Stimulated activated CD4-positive, alpha-beta T cell treated with anti-CD3 and anti-CD28 coated beads, Interleukin-12 subunit alpha, Interleukin-12 subunit beta, amount 100 ng/mL, for 24 hours (primary cell): ENCODE results near the gene SLC22A3.

Source experiments
- DNase-seq, 2 experiments: peaks; one replicate each; pipeline ENCODE4 v3.0.0-alpha.2; 2020; ENCODE audit warnings: low read depth in 2 of 2

SLC22A3 gene

DNA sequence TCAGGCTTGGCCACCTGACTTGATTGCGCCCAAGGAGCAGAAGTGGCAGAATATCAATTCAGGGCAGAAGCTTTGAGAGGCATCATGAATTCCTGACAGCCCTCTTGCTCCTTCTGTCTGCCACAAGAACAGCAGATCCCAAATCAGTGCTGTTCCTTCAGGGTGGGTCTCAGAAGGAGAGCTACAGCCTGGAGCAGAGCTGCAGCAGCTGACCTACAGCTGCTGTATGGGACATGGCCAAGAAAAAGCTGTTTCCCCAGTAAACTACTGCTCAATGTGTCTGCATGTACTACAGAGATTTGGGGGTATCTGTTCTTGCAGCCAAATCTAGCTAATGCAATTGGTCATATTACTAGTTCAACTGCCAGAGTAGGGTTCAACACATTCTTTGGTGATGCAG is 69.0 kb downstream of the SLC22A3 start:
- no peak for DNase-seq

DNA sequence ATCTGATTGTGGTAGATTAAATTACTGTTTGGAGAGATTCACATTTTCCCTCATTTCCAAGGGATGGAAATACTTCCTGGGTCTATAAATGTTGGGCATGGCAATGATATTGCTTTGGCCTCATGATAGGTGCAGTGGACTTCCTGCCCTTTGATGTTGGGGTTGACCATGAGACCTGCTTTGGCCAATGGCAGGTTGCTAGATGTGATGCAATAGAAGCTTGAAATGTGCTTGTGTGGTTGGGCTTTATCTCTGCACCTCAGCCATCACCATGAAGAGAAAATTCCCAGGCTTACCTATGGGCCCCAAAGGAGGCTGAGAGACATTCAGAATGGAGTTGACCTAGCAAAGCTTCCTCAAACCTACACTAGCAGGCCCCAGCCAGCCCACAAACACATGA is 69.4 kb downstream of the SLC22A3 start:
- DNase-seq, result no peak

DNA sequence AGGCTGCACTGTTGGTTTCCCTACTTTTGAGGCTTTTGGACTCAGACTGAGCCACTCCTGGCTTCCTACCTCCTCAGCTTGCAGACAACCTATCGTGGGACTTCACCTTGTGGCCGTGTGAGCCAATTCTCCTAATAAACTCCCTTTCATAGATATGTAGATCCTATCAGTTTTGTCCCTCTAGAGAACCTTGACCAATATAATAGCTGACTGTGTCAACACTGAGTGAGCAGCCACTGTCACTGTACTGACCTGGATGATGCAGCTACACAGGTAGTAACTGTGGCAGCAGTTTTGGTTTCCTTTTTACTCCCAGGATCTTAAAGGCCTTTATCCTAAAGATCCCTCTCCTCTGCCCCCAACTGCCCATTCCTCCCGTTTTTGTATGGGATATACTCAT is 70.2 kb downstream of the SLC22A3 start:
- DNase-seq, result no peak

DNA sequence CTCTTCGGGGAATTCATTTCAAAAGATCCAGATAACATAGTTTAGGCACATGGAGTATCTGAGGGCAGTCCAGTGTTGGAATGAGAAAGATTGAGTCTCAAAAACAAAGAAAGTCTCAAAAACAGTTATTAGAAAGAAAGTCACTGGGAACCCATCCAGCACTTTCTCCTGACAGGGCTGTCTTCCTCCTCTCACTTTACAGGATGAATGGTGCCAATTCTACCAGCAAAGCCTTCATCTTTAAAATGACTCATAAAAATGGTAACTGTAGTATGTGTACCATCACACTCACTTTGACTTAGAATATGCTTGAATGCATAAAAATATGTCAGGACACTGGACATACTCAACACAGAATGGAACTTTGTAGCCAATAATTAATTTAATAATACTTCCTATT is 71.3 kb downstream of the SLC22A3 start:
- no peak for DNase-seq

DNA sequence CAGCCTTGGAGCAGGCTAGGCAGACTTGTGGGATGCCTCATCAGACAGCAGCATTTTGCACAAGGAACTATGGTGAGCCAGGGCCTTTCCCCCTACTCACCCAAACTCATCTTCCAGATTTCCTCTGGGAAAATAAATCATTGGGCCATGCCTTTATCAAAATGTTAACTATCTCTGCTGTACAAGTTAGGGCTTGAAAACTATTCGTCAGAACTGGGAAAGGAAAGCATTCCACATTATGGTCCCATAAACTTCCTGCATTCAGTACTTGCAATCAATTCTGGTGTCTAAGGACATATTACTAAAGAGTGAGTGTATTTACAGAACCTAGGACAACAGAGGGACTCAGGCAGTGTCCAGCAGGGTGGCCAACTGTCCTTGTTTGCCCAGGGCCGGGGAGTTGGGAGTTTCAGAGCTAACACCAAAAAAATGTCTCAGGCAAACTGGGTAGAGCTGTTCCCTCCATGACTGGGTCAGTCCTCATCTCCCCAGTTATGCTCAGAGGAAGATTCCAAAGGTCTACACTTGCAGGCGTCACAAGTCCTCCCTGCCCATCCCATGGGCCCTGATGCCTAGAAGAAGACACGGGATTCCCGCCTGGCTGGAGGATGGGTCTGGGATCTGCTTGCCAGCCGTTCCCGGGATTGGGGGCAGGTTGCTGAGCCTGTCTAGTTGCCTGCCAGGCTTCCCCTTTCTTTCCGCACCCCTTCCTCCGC is 72.2 kb downstream of the SLC22A3 start:
- DNase-seq, result no peak

DNA sequence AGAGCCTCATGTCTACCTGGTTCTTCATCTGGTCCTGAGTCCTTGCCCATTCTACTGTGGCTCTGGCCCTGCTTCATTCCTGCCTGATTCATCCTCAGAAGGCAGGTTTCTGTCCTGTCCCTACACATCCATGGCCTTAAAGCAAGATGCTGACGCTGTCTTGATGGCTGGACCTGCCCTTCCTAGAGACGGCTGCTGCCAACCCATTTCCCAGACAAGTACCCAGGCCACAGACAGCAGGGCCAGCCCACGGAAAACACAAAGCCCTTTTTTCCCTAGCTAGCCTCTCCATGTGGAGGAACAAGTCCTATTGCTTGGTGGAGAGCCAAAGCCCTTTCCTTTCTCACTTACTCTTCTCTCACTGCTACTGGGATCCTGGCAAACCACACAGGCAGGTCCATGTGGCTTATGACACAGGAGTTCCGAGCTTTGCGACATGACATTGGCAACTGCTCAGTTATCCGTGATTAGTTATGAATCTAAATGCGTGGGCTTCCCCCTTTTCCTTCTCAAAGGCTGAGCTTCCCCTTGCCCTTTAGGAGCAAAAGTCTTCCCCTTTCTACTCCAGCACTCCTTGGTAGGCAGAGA is 72.9 kb downstream of the SLC22A3 start:
- no peak for DNase-seq

DNA sequence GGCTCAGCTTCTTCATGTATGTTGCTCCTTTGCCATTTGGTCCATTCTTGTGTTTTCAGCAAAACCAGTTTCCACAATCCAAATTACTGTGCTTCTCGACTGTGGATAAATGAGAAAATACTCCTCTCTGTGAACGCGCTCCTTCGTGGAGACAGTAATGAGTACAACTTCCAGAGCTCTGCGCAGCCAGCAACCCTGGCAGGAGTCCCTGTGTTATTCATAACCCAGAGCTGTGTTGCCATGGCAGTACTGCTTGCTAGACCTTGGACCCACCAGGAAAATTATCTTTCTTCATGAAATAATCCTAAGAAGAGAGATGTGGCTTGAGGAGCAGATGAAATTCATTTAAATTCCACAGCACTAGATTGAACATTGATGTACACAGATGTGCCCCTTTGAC is 73.7 kb downstream of the SLC22A3 start:
- DNase-seq, result no peak

DNA sequence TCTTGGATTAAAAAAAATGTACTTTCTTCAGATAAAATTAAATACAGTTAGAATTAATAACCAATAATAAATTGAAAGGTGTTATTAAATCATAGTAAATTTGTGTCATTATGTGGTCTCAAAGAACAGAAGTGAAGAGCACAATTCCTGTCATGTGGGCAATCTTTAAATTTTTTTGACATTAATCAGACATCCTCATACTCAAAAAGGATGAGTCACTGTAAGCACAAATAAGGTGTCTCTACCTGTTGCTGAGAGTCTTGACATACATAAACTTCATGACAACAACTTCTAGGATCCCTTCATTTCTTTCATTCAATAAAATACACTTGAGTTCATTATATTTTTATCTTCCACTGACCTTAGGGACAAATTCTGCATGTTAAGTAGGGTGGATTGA is 76.1 kb downstream of the SLC22A3 start:
- no peak for DNase-seq

DNA sequence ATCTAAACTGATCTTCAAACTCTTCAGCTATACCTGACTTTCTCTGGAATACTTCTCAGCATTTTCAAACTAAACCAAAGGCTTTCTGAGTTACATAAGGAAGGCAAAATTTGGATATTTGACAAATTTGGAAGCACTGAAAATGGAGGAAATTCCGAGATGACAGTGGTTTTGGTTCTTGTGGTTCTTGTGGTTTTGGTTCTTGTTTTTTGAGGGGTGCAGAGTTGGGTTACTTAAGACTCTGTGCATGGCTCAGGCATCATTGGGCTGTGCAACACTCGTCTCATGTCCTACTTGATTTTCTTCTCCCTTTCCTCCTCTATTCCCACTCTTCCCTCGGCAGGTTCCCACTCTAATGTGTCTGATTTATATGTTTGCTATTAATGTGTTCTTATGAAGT is 78.0 kb downstream of the SLC22A3 start:
- no peak for DNase-seq

DNA sequence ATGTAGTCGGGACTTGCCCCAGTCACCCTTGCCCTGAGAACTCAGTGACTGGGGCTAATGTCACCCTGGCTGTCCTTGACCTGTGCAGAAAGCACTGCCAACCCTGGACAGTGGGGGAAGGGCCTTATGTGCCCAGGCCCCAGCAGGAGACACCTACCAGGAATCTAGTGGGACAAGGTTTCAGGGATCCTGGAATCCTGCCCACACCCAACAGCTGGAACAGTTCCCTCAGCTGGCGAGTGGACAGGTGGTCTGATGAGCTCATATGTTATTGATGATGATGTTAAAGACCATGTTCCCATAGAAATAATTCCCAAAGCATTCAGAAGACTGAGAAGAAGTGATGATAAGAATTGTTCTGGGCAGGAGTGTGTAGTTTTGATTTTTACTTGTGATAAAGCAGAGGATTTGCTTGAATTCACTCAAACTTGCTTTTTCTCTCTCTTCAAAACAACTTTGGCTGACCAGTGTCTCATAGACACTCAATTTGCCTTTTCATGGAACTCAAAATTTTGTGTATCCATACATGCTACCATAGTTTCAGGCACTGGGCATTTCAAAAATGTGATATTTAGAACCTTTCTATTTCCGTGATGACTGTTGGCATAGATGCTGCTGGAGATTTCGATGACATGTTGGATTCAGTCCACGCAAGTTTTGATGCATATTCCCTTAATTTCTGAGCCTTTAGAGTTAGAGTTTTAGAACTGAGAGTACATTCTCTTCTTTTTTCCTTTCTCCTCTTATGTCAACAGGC is 79.3 kb downstream of the SLC22A3 start:
- DNase-seq, result no peak

DNA sequence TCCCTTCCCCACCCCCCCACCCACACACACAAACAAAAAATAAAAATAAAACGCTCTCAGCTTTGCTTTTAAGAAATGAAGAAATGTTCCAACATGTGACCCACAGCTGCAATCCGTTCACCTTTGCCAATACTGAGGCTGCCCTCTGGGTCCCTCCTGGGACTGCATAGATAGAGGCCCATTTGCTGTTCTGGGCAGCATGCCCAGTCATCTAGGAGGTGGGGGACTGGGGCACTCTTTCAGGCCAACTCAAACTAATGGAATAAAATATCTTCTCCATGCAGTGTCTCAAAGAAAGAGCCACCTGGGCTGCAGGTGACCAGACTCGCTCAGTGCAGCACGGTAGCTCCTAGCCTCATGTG is 79.9 kb downstream of the SLC22A3 start:
- no peak for DNase-seq

DNA sequence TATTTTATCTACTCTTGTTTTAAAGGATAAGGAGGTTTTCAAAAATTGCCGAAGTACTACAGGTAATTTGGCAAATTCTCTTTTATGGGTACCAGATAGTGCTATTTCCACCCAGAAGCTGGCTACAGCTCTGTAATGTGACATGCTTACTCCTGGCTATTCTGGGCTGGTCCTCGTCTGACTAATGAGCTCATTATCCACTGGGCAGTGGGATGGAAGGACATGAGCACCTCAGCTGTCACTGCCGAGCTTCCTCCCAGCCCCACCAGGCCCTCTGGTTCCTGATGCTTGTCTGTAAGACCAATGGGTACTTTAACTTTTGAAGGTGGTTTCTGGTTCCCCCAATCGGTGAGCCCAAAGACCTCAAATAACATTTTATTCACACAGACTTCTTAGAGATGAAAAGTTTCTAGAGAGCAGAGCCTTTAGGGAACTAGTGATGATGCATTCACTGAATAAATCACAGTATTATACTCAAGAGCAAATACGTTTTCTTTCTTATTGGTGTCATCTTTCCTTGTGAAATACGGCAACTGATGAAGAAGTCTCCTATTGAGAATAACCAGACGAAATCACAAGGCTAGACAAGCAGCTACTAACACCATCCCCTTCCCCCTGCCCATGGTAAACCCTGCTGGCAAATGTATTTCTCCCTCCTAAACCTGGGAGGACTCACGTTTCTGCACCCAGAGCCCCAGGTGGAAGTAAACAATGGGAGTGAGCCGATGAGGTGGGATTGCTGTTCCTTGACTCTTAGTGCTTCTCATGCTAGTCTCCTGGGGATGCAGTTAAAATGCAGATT is 80.8 kb downstream of the SLC22A3 start:
- DNase-seq, result no peak

DNA sequence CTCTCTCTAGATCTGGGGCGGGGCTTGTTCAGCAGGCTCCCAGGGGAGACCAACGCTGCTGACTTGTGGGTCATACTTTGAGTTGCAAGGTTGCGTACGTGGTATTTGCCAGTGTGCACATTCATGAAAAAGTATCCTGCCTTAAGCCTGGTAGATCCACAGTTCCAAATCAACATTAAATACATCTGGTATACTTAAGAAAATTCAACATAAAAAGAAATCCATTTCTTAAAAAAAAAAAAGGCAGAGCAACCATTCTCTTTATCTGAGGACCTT is 81.4 kb downstream of the SLC22A3 start:
- DNase-seq, result no peak

DNA sequence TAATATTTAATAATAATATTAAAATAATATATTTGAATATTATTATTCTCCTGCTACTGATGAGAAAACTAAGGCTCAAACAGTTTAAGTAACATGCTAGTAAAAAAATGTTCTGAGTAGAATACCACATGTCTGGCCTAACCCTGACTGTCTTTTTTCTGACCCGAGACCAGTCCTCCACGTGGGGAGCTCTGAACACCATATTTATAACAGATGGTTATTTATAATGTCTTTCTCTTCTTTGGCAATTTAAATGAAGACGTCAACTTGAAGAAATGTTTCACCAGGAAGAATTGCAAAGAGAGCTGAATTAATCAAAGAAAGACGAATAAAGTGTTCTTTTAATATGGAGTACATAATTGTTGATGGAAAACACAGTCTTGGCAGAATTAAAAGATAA is 82.0 kb downstream of the SLC22A3 start:
- no peak for DNase-seq

DNA sequence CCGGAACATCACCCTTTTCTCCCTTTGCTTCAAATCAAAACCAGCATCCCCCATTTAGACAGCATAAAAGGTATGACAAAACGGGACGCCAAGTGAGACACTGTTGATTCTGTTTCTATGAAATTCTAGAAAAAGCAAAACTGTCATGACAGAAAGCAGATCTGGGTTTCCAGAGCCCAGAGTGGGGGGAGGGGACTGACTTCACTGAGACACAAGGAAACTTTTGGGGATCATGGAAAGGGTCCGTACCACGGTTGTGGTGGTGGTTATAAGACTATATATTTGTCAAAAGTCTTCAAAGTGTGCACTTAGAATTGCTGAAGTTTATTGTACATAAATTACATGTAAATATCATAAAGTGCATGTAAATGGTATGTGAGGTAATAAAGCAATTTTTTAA is 82.6 kb downstream of the SLC22A3 start:
- DNase-seq, result no peak

DNA sequence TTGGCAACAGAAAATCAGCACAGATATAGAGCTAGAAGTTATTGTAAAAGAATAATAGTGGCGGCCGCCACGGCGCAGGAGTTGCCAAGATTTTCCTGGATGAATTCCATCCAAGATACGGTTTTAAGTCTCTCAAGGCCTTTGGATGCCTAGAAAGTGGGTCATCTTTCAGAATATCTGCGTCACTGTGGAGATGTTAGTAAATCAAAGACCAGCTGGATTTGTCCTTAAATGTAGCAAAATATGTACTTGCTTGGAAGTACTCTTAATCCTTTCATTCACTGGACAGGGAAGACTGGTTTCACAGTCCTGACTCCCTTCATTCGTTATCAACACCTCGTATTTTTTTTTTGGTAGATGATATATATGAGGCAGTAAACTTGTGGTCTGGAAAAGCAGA is 83.0 kb downstream of the SLC22A3 start:
- no peak for DNase-seq

DNA sequence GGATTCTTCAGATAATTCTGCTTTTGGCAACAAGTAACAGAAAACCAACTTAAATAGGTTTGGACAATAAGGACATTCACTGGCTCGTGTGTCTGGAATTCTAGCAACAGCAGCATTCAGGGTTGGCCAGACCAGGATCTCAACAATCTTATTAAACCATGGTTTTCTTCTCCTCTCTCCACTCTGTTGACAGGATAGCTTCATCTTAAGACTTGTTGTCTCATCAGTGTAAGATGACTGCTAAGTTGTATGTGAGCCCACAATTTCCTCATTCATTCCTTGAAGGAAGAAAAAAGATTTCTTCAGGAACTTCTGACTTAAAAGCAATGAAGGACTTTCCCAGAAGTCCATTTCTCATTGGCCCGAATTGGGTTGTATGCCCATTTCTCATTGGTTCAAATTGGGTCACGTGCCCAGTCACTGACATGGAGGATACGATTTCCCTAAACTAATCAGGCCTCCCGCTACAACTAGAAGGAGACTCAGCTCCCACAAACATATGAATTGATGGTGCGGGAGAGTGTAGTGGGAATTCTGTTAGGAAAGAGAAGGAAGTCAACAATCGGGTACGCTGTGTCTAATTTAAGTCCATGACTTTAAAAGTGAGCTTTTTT is 83.7 kb downstream of the SLC22A3 start:
- no peak for DNase-seq

DNA sequence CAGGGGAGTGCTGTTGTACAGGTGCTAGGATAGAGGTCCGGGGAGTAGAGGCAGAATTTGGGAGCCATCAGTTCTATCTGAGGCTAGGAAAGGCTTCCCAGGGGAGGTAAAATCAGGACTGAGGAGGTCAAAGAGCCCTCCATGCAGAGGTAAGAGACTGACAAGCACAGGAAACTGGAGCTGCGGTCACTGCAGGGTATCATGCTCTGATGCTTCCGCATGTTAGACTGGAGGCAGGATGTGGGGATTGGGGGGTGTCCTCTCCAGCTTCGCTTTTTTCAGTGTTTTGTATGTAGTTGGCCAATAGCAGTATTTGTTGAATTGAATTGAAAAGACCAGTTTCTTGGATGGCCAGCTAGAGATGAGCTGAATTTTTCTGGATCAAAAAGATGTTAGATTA is 87.8 kb downstream of the SLC22A3 start:
- no peak for DNase-seq

DNA sequence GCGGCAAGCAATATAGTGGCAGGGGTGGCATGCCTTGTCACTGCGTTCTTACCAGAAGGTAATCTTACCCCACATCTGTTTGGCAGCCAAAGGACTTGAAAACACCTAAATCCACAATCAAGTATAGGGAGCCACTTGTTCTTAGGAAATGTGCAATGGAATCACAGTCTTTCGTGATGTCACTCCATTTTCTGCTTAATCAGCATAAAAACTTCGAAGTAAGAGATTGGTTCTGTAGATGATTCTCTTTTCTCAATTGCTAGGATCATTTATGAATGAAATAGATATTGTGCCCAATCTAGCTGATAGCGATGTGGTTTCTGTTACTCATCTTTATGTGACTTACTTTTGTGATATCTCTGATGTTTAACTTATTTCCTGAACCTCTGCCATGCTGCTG is 89.0 kb downstream of the SLC22A3 start:
- DNase-seq, result no peak

DNA sequence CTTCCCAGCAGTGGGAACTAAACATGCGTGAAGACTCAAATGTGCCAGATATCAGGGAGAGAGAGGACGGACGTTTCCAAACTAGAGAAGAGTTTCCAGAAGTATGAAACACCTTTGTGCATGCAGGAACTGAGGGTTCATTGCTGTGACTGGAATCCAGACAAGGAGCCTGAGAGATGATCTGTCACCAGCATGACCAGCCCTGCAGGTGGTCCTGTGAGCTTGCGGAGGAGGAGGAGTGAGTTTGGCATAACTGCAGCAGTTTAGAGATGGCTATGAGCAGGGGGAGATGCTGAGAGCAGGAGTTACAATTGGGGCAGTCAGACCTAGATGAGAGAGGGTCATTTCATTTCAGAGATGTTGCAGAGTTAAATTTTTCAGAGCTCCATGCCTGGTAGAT is 89.6 kb downstream of the SLC22A3 start:
- no peak for DNase-seq

DNA sequence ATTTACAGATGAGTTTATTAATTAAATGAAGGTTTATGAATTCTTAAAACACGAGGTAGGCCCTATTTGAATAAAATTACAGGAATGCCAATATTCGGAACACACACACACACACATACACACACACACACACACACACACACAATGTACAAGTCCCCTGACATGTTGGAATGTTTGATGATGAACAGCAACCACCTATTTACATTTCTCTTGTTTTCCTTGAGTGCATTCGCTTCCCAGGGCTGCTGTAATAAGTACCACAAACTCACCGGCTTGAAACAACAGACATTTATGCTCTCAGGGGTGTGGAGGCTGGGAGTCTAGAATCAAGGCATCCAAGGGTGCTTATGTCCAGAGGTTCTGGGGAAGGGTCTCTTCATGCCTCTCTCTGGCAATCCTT is 90.3 kb downstream of the SLC22A3 start:
- DNase-seq, result no peak

DNA sequence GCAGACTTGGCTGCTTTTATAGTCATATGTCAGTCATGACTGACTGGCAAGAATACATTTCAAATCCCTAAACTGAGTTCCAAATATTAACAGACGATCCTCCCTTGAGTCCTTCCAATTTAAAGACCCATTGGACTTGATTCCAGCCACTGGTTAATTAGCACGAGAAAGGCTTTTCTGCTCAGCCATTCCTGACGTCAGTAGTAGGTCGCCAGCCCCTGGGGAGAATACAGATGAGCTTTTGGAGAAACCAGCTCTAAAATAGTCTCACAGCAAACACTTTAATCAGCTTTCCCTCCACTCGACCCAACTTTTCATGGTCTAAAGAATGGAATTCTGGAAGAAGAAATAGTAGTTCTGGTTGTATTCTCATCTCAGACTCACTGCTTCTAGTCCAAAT is 91.6 kb downstream of the SLC22A3 start:
- DNase-seq, result no peak
